Left lung (tissue), 10 donors: ENCODE data around the gene SUPT6H. TPM values are rescaled to one million over a fixed set of nuclear protein-coding genes. Genes with fewer than 3 reads are reported as not detected.

ENCODE experiments used
- ATAC-seq: fragments of 200-7000 bp; cut with Tn5 transposase; one replicate; pipeline ENCODE4 v1.9.1; 2020; ENCODE audit warnings: moderate library complexity
- DNase-seq, 4 donors: peaks; one replicate each; pipeline ENCODE4 v3.0.0-alpha.2; 2013 to 2020
- H3K27ac ChIP-seq, 2 donors: fragments of 200-600 bp; sonication (generic) in 1 of 2; one replicate each; pipeline versions ENCODE4 v1.5.0 to v1.8.0; 2020 to 2021
- H3K27me3 ChIP-seq, 2 donors: fragments of 200-600 bp; sonication (generic) in 1 of 2; one replicate each; pipeline versions ENCODE4 v1.5.0 to v1.8.0; 2020 to 2021
- H3K36me3 ChIP-seq, 2 donors: fragments of 200-600 bp; sonication (generic) in 1 of 2; one replicate each; pipeline versions ENCODE4 v1.5.0 to v1.8.0; 2020 to 2021
- H3K4me1 ChIP-seq, 2 donors: fragments of 200-600 bp; one replicate each; pipeline ENCODE4 v1.8.0; 2021
- H3K4me3 ChIP-seq, 2 donors: fragments of 200-600 bp; sonication (generic) in 1 of 2; one replicate each; pipeline versions ENCODE4 v1.5.0 to v1.8.0; 2020 to 2021; ENCODE audit warnings: mild to moderate bottlenecking in 1 of 2
- H3K9me3 ChIP-seq, 2 donors: fragments of 200-600 bp; sonication (generic) in 1 of 2; one replicate each; pipeline versions ENCODE4 v1.5.0 to v1.8.0; 2020 to 2021
- intact Hi-C, 2 donors: fragments of 100-400 bp; cut with DNase I; formaldehyde crosslinking; loops; one replicate each; pipeline versions ENCODE4 v1.11.2 to v1.14.2; 2022
- polyA plus RNA-seq, 6 donors: library from polyadenylated mRNA; unstranded; fragments of 120-200 nt; gene quantifications; one replicate each; pipeline ENCODE4 v1.2.1, GENCODE V29; 2013; ENCODE audit not compliant: insufficient read length in 6 of 6
- total RNA-seq, 2 donors: library from RNA; stranded (reverse); fragmentation: NEBNext Ultra II Directional; extraction: Animal tissue kit (Norgen Biotek cat#: 25700); gene quantifications; one replicate each; pipeline ENCODE4 v1.2.1, GENCODE V29; 2021
- TF ChIP-seq, protein P1 (sequence below), 2 donors: fragments of 200-600 bp; sonication (generic) in 1 of 2; IDR thresholded peaks; one replicate each; pipeline versions ENCODE4 v1.5.0 to v1.8.0; 2021; ENCODE audit warnings: antibody characterized with exemption in 2 of 2
- donor health status: DM: no; HTN: yes; CAD: no.
- donor health status: DM: no; HTN: no; CAD: no.

Gene SUPT6H
- total and polyA plus RNA-seq, 8 donors: 55.1 to 76.1 (median 72.9) TPM

- Histone ChIP-seq H3K4me1 (peaks cover 36 to 83% of the 10 kb centered on the region in 2 donors), H3K27ac (peak overlapping the region; percentile 94 to 97), H3K27me3 (no peaks in the 10 kb centered on the region), H3K36me3 (peaks cover 0 to 44% of the 10 kb centered on the region in 2 donors), H3K9me3 (no peaks in the 10 kb centered on the region), H3K4me3 (peak overlapping the region; percentile 64 to 72)
- TF ChIP-seq, protein P1, sequence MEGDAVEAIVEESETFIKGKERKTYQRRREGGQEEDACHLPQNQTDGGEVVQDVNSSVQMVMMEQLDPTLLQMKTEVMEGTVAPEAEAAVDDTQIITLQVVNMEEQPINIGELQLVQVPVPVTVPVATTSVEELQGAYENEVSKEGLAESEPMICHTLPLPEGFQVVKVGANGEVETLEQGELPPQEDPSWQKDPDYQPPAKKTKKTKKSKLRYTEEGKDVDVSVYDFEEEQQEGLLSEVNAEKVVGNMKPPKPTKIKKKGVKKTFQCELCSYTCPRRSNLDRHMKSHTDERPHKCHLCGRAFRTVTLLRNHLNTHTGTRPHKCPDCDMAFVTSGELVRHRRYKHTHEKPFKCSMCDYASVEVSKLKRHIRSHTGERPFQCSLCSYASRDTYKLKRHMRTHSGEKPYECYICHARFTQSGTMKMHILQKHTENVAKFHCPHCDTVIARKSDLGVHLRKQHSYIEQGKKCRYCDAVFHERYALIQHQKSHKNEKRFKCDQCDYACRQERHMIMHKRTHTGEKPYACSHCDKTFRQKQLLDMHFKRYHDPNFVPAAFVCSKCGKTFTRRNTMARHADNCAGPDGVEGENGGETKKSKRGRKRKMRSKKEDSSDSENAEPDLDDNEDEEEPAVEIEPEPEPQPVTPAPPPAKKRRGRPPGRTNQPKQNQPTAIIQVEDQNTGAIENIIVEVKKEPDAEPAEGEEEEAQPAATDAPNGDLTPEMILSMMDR (IDR thresholded peaks at IDR 0.05): no peak
- DNase-seq: peak in 1 of 4 donors; percentile 79
- intact Hi-C loops: no loop called here
- peak; percentile 0 for ATAC-seq
These were observed 63.7 kb downstream of the SUPT6H start for GRCh38 chr17:28725660-28726225.

GRCh38 chr17:28726226-28726626 lies 64.2 kb downstream of the SUPT6H start, which contains the start of gene TLCD1:
TLCD1 (minus strand) TSS chr17:28726233; CDS start chr17:28726097, 136 bp downstream.
- DNase-seq (peak; percentile 74 to 92 (median 79)), ATAC-seq (peak; percentile 48)
- Histone ChIP-seq H3K27ac (peak within 1 kb of the TSS; percentile 94 to 97), H3K9me3 (no peaks in the 10 kb centered on the region), H3K4me3 (peak within 1 kb of the TSS; percentile 64 to 72), H3K36me3 (peaks cover 0 to 39% of the 10 kb centered on the region in 2 donors), H3K27me3 (no peaks in the 10 kb centered on the region), H3K4me1 (peaks cover 31 to 78% of the 10 kb centered on the region in 2 donors)
- intact Hi-C loops: no loop called here
- TF ChIP-seq, protein P1 (IDR thresholded peaks at IDR 0.05): no peak

DNA sequence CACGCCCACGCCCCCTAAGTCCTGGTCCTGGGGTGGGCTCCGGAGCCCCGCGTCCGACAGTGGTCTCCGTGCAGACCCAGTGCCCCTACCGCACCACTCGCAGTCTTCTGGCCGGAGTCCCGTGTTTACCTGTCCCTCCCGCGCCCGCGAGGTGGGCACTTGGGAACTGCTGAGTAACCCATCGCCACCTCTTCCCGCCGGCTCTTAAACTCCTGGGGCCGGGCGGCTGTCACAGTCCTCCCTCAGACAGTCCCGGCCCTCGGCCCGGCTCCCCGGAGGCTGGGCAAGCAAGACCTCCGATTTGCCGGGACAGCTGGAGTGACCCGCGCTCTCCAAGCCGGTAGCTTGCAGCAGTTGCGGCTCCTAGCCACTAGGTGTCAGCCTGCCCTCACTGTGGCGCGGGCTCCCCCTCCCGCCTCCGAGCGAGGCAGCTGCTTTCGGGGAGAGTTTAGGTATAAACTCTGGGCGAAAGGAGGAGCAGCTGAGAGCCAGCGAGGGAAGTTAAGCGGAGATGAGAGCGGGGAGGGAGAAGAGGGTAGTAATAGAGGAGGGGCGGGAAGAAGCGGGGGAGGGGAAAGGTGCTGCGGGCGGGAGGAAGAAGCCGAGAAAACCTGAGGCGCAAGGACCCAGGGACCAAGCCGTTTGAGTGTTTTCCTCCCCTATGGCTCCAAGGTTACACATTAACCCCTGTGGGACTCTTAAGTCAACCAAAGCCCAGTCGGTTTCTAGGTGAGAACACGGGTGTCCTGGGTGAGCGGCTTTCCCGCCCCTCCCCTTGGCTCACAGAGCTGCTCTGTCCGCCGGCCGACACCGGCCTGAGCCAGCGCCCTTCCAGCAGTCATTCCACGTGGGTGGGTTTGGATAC lies 64.9 kb downstream of the SUPT6H start:
- TF ChIP-seq, protein P1 (IDR thresholded peaks at IDR 0.05): peak; percentile 98 to 100
- H3K4me1 ChIP-seq: peaks cover 26 to 72% of the 10 kb centered on the region in 2 donors
- H3K4me3 ChIP-seq: peak overlapping the region; percentile 64 to 72
- no peaks in the 10 kb centered on the region for H3K9me3 ChIP-seq
- no peaks in the 10 kb centered on the region for H3K27me3 ChIP-seq
- DNase-seq (peak; percentile 94 to 99 (median 96)), ATAC-seq (peak; percentile 80)
- intact Hi-C loops: no loop called here
- peaks cover 0 to 33% of the 10 kb centered on the region in 2 donors for H3K36me3 ChIP-seq
- peak overlapping the region; percentile 94 to 97 for H3K27ac ChIP-seq

DNA sequence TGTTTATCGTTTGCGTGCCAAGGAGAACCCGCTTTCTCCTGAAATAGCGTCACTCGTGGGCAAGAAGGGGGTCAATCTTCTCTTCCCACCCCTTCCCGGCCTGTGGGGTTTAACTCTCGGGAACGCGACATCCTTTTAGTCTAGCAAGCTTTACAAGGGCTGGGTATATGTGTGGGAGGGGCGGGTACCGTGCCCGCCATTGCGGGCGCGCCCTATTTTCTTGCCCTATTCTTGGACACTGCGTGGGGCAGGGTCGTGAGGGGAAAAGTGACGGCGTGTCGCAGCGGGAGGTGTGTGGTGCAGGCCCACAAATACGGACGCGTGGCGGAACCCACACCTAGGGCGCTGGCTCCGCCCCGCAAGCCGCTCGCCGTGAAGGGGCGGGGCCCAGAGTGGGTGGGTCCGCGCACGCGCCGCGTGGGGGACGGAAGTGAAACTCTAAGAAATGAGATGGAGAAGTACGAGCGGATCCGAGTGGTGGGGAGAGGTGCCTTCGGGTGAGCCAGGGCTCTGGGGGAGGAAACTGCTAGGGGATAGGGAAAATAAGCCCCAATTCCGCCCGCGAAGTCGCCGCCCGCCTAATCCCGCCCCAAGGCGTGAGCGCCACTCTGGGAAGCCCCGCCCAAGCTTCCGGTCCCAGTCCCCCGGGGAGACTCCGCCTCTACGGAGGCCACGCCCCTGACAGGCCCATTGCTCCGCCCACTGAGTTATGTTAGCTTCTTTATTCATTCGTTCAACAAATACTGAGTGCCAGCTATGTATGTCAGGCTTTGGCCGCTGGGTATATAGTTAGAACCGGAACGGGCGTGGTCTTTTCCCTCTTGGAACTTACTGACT lies 66.6 kb downstream of the SUPT6H start, which contains the start of gene NEK8:
NEK8 (plus strand) TSS at position 425 of the 837 bp plus-strand sequence; CDS start at position 451, 26 bp downstream.
- intact Hi-C loops: no loop called here
- Histone ChIP-seq H3K36me3 (peaks cover 0 to 16% of the 10 kb centered on the region in 2 donors), H3K27ac (peak within 1 kb of the TSS; percentile 94 to 97), H3K9me3 (no peaks in the 10 kb centered on the region), H3K4me3 (peak within 1 kb of the TSS; percentile 63 to 64), H3K4me1 (peaks cover 13 to 55% of the 10 kb centered on the region in 2 donors), H3K27me3 (no peaks in the 10 kb centered on the region)
- TF ChIP-seq, protein P1 (IDR thresholded peaks at IDR 0.05): peak in 1 of 2 donors; percentile 16
- DNase-seq (peak; percentile 95 to 98 (median 97)), ATAC-seq (peak; percentile 71)
